C1 segment of cervical spinal cord (tissue), 14 donors: Measurements from ENCODE around the gene POLR3E.
"Not testable (repeated sequence)": the region's sequence is repeated elsewhere in the genome, so short reads cannot be mapped to it uniquely, and the experiment has no call there.

ENCODE experiments used
- DNase-seq, 14 donors: peaks; one replicate each; lab custom pipeline; 2025; lab: John Stamatoyannopoulos, UW

Gene POLR3E

GRCh38 chr16:22366371-22366770 is 69.2 kb downstream of the POLR3E start:
- DNase-seq: no peak

- DNase-seq: no peak
Measured at GRCh38 chr16:22366889-22367288, 69.7 kb downstream of the POLR3E start.

- not testable (repeated sequence) for DNase-seq
Measured at GRCh38 chr16:22368200-22368826, 71.1 kb downstream of the POLR3E start.

GRCh38 chr16:22369221-22369811 is 72.1 kb downstream of the POLR3E start:
- DNase-seq: no peak

GRCh38 chr16:22370038-22370820 is 73.0 kb downstream of the POLR3E start:
- DNase-seq: no peak

GRCh38 chr16:22372882-22373661 is 75.9 kb downstream of the POLR3E start:
- DNase-seq: no peak

- peak in 6 of 14 donors; percentile 3 to 29 (median 24) for DNase-seq
Measured at GRCh38 chr16:22373662-22374310, 76.6 kb downstream of the POLR3E start.

- DNase-seq: peak; percentile 81 to 96 (median 94)
Measured at GRCh38 chr16:22374311-22375116, 77.3 kb downstream of the POLR3E start, which contains the start of gene CDR2. Gene CDR2 (minus strand): TSS chr16:22374619. CDS start chr16:22374309, 310 bp downstream.

GRCh38 chr16:22375117-22375962 is 78.1 kb downstream of the POLR3E start:
- DNase-seq: no peak

- no peak for DNase-seq
Measured at GRCh38 chr16:22375963-22376640, 78.9 kb downstream of the POLR3E start.

- DNase-seq: no peak
Measured at GRCh38 chr16:22379656-22380055, 82.4 kb downstream of the POLR3E start.

GRCh38 chr16:22380529-22380928 is 83.3 kb downstream of the POLR3E start:
- DNase-seq: no peak

GRCh38 chr16:22381392-22381791 is 84.2 kb downstream of the POLR3E start:
- DNase-seq: no peak

- no peak for DNase-seq
Measured at GRCh38 chr16:22383827-22384226, 86.6 kb downstream of the POLR3E start.
